A549 treated with CpdA at 1 μM for 4 hours (cell line): ENCODE measurements around the gene ZNF836. TPM values are rescaled to one million over a fixed set of nuclear protein-coding genes. Genes with fewer than 3 reads are reported as not detected.

ENCODE experiments used
- total RNA-seq: library from RNA; stranded (reverse); fragments of 200-300 nt; extraction: Qiagen RNA extraction; gene quantifications from 5 replicates; pipeline ENCODE4 v1.2.3, GENCODE V29; 2022; ENCODE audit warnings: low read depth

The ZNF836 gene
- total RNA-seq, result 0.73 to 1.0 TPM (median 0.92 TPM) in 5 replicates

DNA sequence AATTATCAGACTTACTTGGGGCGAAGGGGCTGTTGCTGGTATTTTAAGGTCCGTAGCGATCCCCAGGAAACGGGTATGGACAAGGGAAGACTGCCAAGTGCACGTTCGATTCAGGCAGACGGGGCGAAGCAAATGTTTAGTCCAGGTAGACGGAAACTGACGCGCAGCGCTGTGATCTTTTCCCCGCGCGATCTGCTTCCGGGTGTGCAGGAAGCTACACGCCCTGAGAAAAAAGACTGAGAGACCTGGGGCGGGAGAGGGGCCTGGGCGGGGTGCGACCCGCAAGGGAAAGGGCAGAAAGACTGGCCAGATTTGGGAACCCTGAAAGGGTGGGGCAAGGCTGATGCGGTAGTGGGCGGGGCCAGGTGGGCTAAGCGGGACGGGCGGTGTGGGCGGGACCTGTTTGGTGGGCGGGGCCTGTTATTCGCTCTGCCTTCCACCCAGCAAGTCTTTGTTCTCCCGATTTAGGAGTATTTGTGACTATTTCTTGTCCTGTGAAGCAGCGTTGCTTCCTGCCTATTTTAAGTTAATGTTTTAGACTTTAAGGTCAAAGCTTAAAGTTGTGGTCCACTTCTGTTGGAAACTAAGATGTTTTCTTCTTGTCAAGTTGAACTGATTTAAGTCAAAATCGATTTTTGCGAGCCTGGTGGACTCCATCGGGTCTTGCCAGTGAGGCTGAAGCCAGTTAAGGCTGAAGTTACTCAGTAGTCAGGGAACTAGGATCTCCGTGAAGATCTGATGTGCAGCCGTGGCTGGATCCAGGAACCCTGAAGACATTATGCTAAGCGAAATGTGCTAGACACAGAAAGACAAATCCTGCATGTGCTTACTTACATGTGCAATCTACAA, at the start of gene ZNF836:
Gene ZNF836, minus strand, starts transcription at position 301 of the 849 bp plus-strand sequence. CDS start 3,549 bp downstream, outside the sequence.

DNA sequence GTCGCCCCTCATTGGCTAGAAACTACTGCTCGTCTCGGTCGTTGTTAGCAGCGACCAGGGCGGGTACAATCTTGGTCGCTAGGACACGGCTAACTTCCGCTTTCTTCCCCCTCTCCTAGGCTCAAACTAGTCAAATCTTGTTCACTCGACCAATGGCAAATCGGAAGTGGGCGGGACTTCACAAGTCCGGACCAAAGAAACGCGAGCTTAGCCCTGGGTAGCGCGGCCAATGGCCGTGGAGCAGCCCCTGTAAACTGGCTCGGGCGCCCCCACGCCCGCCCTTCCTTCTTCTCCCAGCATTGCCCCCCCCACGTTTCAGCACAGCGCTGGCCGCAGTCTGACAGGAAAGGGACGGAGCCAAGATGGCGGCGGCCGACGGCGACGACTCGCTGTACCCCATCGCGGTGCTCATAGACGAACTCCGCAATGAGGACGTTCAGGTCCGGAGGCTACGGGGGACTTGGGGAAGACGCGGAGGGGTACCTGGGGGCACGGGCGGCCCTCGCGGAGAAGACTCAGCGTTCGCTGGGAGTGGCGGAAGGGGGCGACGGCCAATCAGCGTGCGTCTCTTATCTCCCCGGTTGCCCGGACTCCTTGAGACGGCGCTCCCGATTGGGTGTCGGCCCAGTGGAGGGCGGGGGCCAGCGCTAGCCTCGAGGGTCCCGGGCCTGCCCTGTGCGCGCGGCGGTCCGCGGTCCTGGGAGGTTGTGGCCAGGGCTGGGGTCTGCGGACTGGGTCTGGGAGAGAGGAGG, 18.5 kb upstream of the ZNF836 start, which contains the start of gene PPP2R1A:
Gene PPP2R1A, plus strand, starts transcription at position 318 of the 752 bp plus-strand sequence. Its CDS starts 45 bp downstream, at position 363.

DNA sequence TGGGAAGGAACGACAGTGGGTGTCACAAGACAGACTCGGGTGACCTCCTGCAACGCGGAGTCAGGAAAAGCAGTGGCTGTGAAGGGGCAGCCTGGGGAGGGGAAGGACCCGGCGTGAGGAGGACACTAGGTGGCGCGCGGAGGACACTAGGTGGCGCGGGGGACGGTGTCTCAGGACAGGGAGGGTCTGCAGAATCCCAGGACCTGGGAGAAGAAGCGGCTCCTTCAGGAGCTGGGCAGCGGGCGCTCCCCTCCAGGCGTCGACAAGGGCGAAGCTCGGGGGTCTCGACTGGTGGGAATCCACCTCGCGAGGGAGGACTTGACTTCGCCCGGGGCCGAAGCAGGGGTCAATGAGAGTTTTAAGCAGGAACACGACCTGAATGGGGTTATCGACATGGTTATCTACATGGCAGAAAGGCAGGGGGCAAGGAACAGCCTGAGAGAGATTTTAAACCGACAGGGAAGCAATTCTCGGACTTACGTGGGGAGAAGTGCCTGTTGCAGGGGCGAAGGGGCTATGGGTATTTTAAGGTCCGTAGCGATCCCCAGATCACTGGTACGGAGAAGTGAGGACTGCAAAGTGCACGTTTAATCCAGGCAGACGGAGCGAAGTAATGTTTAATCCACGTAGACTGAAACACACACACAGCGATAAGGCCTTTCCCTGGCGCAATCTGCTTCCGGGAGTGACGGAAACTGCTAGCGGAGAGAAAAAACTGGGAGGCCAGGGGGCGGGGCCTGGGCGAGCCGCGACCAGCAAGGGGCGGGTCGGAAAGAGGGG, 32.0 kb downstream of the ZNF836 start, which contains the start of gene ZNF616:
Gene ZNF616, minus strand, starts transcription at position 687 of the 780 bp plus-strand sequence. CDS start 9,426 bp downstream, outside the sequence.

Other genes starting within 250 kb of the ZNF836 start
- gene ZNF613, start 244.1 kb downstream of the ZNF836 start, total RNA-seq, result 0.89 to 1.4 TPM (median 1.0 TPM) in 5 replicates
- gene ZNF350, start 184.8 kb downstream of the ZNF836 start, total RNA-seq, result 3.4 to 5.2 TPM (median 4.7 TPM) in 5 replicates
- 3.1 to 4.6 TPM (median 4.1 TPM) in 5 replicates for gene ZNF615, start 163.4 kb downstream of the ZNF836 start, total RNA-seq
- 3.0 to 4.3 TPM (median 3.4 TPM) in 5 replicates for gene ZNF614, start 143.2 kb downstream of the ZNF836 start, total RNA-seq
- gene ZNF432, start 122.8 kb downstream of the ZNF836 start, total RNA-seq, result 1.5 to 1.8 TPM (median 1.7 TPM) in 5 replicates
- gene ZNF841, start 75.9 kb downstream of the ZNF836 start, total RNA-seq, result 2.0 to 2.5 TPM (median 2.4 TPM) in 5 replicates
- gene ZNF616, start 31.7 kb downstream of the ZNF836 start, total RNA-seq, result 0.48 to 1.0 TPM (median 0.86 TPM) in 5 replicates
- gene PPP2R1A, start 18.4 kb upstream of the ZNF836 start, total RNA-seq, result 169 to 313 TPM (median 298 TPM) in 5 replicates
- 6.5 to 11.9 TPM (median 8.5 TPM) in 5 replicates for gene ZNF766, start 98.0 kb upstream of the ZNF836 start, total RNA-seq
- gene ZNF480, start 125.5 kb upstream of the ZNF836 start, total RNA-seq, result 7.5 to 20.9 TPM (median 18.0 TPM) in 5 replicates
- gene ZNF610, start 164.6 kb upstream of the ZNF836 start, total RNA-seq, result not detected in 5 replicates
- 0.89 to 1.4 TPM (median 1.1 TPM) in 5 replicates for gene ZNF880, start 198.3 kb upstream of the ZNF836 start, total RNA-seq
- gene ZNF528, start 226.2 kb upstream of the ZNF836 start, total RNA-seq, result 0.15 to 0.50 TPM (median 0.31 TPM) in 5 replicates